GM18505 (cell line): Measurements from ENCODE around the gene USP35.

Source experiments
- ATAC-seq: cut with Tn5 transposase; IDR thresholded peaks from one replicate; pipeline ENCODE4 v1.9.1; 2021; ENCODE audit not compliant: unreplicated experiment
- POLR2A ChIP-seq: IDR thresholded peaks from 4 replicates; pipeline ENCODE4 v1.6.1; 2011; ENCODE audit warnings: borderline replicate concordance; ENCODE audit not compliant: insufficient read depth, insufficient read length; ENCODE audit errors: extremely low read depth

USP35 gene

DNA sequence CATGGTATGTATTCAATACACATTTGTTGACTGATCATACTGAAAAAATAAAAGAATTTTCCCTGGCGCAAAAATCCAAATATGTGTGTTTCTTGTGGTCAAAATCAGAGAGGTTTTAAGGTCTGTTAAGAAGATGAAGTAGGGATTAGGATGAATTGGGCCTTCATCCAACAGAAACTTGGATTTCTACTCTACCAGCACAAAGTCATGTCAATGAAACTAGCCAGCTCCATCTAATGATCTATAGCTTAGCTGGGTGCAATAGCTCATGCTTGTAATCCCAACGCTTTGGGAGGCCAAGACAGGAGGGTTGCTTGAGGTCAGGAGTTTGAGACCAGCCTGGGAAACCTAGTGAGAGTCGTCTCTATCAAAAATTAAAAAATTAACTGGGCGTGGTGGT is 65.5 kb downstream of the USP35 start:
- no peak for ATAC-seq
- no peak for TF ChIP-seq POLR2A

DNA sequence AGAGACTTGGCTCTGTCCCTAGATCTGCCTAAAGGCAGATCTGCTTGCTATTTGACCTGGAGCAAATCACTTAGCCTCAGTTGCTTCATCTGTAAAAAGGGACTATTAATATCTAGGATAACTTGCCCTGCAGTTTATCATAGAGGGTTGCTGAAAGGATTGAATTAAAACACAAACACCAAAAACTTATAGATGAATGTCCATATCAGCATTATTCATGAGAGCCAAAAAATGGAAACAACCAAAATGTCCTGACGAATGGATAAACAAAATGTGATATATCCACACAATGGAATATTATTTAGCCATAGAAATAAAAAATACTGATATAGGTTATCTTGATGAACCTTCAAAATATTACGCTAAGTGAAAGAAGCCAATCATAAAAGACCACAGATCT is 67.2 kb downstream of the USP35 start:
- no peak for TF ChIP-seq POLR2A

DNA sequence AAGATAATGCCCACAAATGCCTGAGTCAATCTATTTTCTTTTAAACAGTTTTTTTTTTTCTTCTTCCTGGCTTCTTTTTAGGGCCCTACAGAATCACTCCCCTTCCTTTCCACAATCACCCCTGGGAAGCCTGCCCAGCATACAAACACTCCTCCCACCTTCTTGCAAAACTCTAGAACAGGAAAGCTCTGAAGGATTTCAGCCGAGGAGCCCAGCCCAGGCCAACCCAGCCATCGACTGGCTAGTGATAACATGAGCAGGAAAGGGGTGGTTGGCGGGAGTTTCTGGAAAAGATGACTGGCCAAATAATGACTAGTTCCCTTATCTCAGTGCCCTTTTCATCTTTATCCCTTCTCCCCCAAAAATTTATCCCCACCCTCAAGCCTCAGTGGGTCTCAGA is 68.2 kb downstream of the USP35 start:
- TF ChIP-seq POLR2A = no peak
- ATAC-seq = no peak

More for the DNA sequence above, 67.2 kb downstream of the USP35 start:
- ATAC-seq = no peak

DNA sequence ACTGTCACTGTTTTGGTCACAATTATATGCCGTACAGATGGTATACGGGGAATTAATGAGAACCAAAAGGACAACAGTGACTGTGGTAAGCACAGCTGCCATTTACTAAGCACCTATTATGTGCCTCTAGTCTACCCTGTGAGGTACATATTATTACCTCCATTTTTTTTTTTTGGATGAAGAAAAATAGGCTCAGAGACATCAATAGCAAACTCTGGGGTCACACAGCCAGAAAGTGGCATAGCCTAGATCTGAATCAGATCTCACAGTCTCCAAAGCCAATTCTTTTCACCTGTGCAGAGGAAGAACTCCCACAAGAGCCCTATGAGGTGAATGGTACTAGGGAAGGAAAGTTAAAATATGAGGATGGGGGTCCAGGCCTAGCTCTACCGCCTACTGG is 68.9 kb downstream of the USP35 start:
- ATAC-seq = no peak
- TF ChIP-seq POLR2A = no peak

DNA sequence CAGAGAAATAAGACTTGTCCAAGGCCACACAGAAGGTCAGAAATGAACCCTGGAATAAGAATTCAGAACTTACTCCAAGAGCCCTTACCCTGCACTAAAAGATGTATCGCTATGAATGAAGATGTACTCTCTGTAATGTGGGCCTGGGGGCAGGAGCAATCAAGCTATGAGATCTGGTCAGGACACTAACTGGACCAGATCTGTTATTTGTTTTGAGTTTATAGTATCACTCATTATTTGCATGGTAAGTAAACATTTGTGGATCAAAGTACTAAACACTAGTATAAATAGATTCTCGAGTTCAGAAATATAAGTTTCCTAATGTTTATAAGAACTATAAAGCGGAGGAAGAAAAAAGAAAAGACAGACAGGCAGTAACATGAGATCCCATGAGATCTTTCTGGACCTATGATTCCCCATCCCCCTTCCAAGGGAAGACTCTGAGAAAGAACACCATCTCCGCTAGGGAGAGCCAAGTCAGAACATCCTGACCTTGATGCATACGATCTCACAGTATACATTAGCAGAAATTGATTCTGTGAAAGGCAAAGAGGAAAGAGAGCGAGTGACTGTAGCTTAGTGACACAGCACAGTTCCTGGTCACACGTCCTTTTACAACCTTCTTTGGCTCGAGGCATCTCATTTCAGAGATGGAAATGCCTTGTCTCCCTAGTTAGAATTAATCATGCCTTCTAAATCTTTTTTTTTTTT is 71.2 kb downstream of the USP35 start:
- no peak for TF ChIP-seq POLR2A
- no peak for ATAC-seq

DNA sequence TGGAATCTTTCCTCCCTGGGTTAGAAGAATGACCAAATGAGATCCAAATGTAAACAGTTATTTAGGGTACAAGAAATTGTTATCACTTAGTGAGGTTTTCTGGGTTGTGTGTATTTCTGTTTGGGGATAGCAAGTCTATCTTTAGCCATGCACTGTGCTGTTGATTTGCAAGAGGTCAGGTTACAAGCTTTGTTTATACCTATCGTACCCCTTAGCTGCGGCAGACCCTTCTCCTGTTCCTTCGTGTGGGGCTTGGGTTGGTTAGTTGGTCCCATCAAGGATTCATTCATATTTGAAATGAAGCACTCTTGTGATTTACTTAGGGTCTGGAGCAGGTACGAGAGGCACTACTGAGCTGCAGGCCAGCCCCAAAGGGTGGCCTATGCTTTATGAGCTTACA is 72.6 kb downstream of the USP35 start:
- ATAC-seq = no peak
- no peak for TF ChIP-seq POLR2A

DNA sequence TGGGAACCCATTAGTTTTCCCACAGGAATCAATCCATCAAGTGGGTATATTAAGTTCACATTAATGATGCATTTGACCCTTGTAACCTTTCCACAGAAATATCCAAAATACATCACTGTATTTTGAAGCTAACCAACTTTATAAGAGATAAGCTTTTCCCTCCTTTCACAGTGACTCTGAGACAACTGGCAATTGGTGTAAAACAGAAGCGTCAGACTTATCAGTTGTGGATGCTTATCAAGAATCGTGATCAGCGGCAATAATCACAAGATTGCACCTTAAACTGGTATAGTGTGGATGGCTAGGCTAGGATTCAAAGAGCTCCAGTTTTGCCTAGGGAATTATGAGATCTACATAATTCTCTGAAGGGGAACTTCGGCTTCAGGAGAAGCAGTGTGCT is 73.1 kb downstream of the USP35 start:
- no peak for ATAC-seq
- TF ChIP-seq POLR2A = no peak

DNA sequence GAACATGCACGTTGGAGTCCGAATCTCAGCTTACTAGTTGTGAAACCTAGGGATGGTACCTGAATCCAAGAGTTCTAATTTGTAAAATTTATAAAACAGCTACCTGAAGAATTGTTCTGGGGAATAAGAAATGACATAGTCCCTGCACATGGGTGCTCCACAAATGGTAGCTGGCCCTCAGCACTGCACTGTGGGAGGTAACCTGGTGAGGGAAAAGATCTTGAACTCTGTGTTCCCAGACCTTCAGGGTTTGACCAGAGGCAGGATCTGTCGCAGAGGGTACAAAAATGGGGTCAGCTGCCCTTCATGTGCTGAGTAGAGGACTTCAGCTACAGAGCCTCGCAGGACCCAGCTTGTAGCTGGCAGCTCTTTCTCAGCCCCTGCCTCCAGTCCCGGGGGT is 73.5 kb downstream of the USP35 start:
- TF ChIP-seq POLR2A = no peak
- ATAC-seq = no peak

DNA sequence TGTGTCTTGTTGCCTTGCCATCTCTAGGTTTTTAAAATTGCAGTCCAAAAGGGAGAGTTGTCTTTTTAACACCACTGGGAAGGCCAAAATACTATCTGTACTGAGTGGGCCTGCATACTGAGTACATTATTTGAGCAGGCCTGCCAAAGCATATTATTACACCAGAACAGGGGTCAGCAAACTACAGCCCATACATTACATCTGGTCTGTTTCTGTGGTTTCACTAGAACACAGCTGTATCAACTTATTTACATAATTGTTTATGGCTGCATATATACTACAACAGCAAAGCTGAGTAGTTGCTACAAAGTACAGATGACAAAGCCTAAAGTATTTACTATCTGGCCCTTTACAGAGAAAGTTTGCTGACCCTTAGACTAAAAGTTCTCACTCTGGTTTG is 74.0 kb downstream of the USP35 start:
- TF ChIP-seq POLR2A = no peak
- no peak for ATAC-seq
